ENCODE measurements around the gene GDF15. TPM values are rescaled to one million over a fixed set of nuclear protein-coding genes. Genes with fewer than 3 reads are reported as not detected.

Gene GDF15
- total RNA-seq, 1 experiment from 2014 or later = 27.3 TPM

- ATAC-seq = no peak
- no peak for TF ChIP-seq ZBTB43 (CRISPR knock-in tag; IDR thresholded peaks at IDR 0.05)
- TF ChIP-seq SMAD4 (CRISPR knock-in tag; IDR thresholded peaks at IDR 0.05) = no peak
- TF ChIP-seq CREB1 (CRISPR knock-in tag; IDR thresholded peaks at IDR 0.05) = no peak
- TF ChIP-seq GRHL2 (CRISPR knock-in tag; IDR thresholded peaks at IDR 0.05; ENCODE audit: insufficient replicate concordance, severe bottlenecking) = no peak
- TF ChIP-seq ZNF416 (CRISPR knock-in tag; IDR thresholded peaks at IDR 0.05) = no peak
- TF ChIP-seq TCF7 (CRISPR knock-in tag; IDR thresholded peaks at IDR 0.05; ENCODE audit: low read depth) = no peak
- TF ChIP-seq ZNF532 (CRISPR knock-in tag; IDR thresholded peaks at IDR 0.05; ENCODE audit: borderline replicate concordance) = no peak
- no peak for TF ChIP-seq FOXP4 (CRISPR knock-in tag; IDR thresholded peaks at IDR 0.05)
- TF ChIP-seq, protein P1, sequence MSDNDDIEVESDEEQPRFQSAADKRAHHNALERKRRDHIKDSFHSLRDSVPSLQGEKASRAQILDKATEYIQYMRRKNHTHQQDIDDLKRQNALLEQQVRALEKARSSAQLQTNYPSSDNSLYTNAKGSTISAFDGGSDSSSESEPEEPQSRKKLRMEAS (CRISPR knock-in tag; IDR thresholded peaks at IDR 0.05) = no peak
- no peak for TF ChIP-seq NFYB (CRISPR knock-in tag; conservative IDR thresholded peaks at IDR 0.05; ENCODE audit: low read depth)
- TF ChIP-seq, protein P2, sequence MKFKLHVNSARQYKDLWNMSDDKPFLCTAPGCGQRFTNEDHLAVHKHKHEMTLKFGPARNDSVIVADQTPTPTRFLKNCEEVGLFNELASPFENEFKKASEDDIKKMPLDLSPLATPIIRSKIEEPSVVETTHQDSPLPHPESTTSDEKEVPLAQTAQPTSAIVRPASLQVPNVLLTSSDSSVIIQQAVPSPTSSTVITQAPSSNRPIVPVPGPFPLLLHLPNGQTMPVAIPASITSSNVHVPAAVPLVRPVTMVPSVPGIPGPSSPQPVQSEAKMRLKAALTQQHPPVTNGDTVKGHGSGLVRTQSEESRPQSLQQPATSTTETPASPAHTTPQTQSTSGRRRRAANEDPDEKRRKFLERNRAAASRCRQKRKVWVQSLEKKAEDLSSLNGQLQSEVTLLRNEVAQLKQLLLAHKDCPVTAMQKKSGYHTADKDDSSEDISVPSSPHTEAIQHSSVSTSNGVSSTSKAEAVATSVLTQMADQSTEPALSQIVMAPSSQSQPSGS (CRISPR knock-in tag; IDR thresholded peaks at IDR 0.05; ENCODE audit: borderline replicate concordance, low read depth) = no peak
- TF ChIP-seq ATF6 (CRISPR knock-in tag; IDR thresholded peaks at IDR 0.05) = no peak
- TF ChIP-seq ELF4 (CRISPR knock-in tag; IDR thresholded peaks at IDR 0.05; ENCODE audit: low read depth) = no peak
- Mint-ChIP-seq H3K4me1 (peaks cover 27% of the 10 kb centered on the region), H3K27ac (no peak overlapping the region), H3K9me3 (no peaks in the 10 kb centered on the region), H3K4me3 (peak overlapping the region; percentile 66), H3K27me3 (ENCODE audit: low read depth) (peaks cover 32% of the 10 kb centered on the region), H3K36me3 (no peaks in the 10 kb centered on the region)
- ChIA-PET CTCF (interaction anchor here (0.6 to 9.7 kb wide), 26 partner anchors 8 to 379 kb away, joined by 3 to 94 read pairs (median 4); partner anchors contain the start of genes GDF15, LSM4 and REX1BD), POLR2A (interaction anchor here (0.6 to 3.0 kb wide), 5 partner anchors 10 to 475 kb away, joined by 3 to 12 read pairs (median 7); no protein-coding TSS in a partner anchor)
- DNase-seq (ENCODE audit: low spot score) = no peak
These were observed 32.7 kb downstream of the GDF15 start for GRCh38 chr19:18418483-18419194.

All from WTC11 (cell line).